ENCODE results near the gene BLMH.
"Not testable (repeated sequence)": the region's sequence is repeated elsewhere in the genome, so short reads cannot be mapped to it uniquely, and the experiment has no call there.

Gene BLMH

GRCh38 chr17:30225919-30226553, 65.7 kb downstream of the BLMH start:
- no peak for DNase-seq

GRCh38 chr17:30225112-30225511, 66.6 kb downstream of the BLMH start:
- no peak for DNase-seq

- no peak for DNase-seq
Measured at GRCh38 chr17:30224419-30224960, 67.3 kb downstream of the BLMH start.

GRCh38 chr17:30222721-30223175, 69.0 kb downstream of the BLMH start:
- DNase-seq, result no peak

- no peak for DNase-seq
Measured at GRCh38 chr17:30222251-30222650, 69.5 kb downstream of the BLMH start.

GRCh38 chr17:30221346-30221745, 70.4 kb downstream of the BLMH start:
- DNase-seq, result no peak

- DNase-seq, result no peak
Measured at GRCh38 chr17:30220414-30220813, 71.3 kb downstream of the BLMH start.

- no peak for DNase-seq
Measured at GRCh38 chr17:30219833-30220232, 71.9 kb downstream of the BLMH start.

- no peak for DNase-seq
Measured at GRCh38 chr17:30219315-30219714, 72.4 kb downstream of the BLMH start.

GRCh38 chr17:30218799-30219198, 72.9 kb downstream of the BLMH start:
- DNase-seq, result no peak

- DNase-seq, result no peak
Measured at GRCh38 chr17:30217746-30218245, 73.9 kb downstream of the BLMH start.

- no peak for DNase-seq
Measured at GRCh38 chr17:30217054-30217453, 74.7 kb downstream of the BLMH start.

GRCh38 chr17:30212750-30213149, 79.0 kb downstream of the BLMH start:
- no peak for DNase-seq

- DNase-seq, result no peak
Measured at GRCh38 chr17:30211371-30211770, 80.4 kb downstream of the BLMH start.

GRCh38 chr17:30210901-30211300, 80.8 kb downstream of the BLMH start:
- DNase-seq, result no peak

GRCh38 chr17:30210366-30210765, 81.4 kb downstream of the BLMH start:
- no peak for DNase-seq

- no peak for DNase-seq
Measured at GRCh38 chr17:30209930-30210329, 81.8 kb downstream of the BLMH start.

GRCh38 chr17:30208214-30208613, 83.5 kb downstream of the BLMH start:
- no peak for DNase-seq

- no peak for DNase-seq
Measured at GRCh38 chr17:30207655-30208054, 84.1 kb downstream of the BLMH start.

GRCh38 chr17:30203471-30203981, 88.2 kb downstream of the BLMH start:
- DNase-seq, result no peak

GRCh38 chr17:30200656-30201055, 91.1 kb downstream of the BLMH start:
- not testable (repeated sequence) for DNase-seq

- no peak for DNase-seq
Measured at GRCh38 chr17:30200106-30200505, 91.6 kb downstream of the BLMH start.

- DNase-seq, result no peak
Measured at GRCh38 chr17:30199600-30199999, 92.1 kb downstream of the BLMH start.
